Dendritic cell treated with granulocyte-macrophage colony-stimulating factor and Interleukin-4, amounts not matched to agents 40 ng/mL and 50 ng/mL, for 4 days (primary cell): ENCODE data around the gene TSNAXIP1.

Experiments used
- H3K27ac Mint-ChIP-seq: one replicate; pipeline ENCODE4 v1.8.0; 2022; ENCODE audit warnings: mild to moderate bottlenecking, mixed read lengths
- H3K27me3 Mint-ChIP-seq: one replicate; pipeline ENCODE4 v1.8.0; 2022; ENCODE audit warnings: mild to moderate bottlenecking, mixed read lengths
- H3K36me3 Mint-ChIP-seq: one replicate; pipeline ENCODE4 v1.8.0; 2022; ENCODE audit warnings: low read depth, mixed read lengths
- H3K4me1 Mint-ChIP-seq: one replicate; pipeline ENCODE4 v1.8.0; 2022; ENCODE audit warnings: low read depth, mixed read lengths
- H3K4me3 Mint-ChIP-seq: one replicate; pipeline ENCODE4 v1.8.0; 2022; ENCODE audit warnings: mild to moderate bottlenecking, moderate library complexity, mixed read lengths
- H3K9me3 Mint-ChIP-seq: one replicate; pipeline ENCODE4 v1.8.0; 2022; ENCODE audit warnings: mixed read lengths
- intact Hi-C: fragments of 100-400 bp; cut with micrococcal nuclease; formaldehyde crosslinking; loops from one replicate; pipeline ENCODE4 v1.15.0; 2022

The TSNAXIP1 gene

DNA sequence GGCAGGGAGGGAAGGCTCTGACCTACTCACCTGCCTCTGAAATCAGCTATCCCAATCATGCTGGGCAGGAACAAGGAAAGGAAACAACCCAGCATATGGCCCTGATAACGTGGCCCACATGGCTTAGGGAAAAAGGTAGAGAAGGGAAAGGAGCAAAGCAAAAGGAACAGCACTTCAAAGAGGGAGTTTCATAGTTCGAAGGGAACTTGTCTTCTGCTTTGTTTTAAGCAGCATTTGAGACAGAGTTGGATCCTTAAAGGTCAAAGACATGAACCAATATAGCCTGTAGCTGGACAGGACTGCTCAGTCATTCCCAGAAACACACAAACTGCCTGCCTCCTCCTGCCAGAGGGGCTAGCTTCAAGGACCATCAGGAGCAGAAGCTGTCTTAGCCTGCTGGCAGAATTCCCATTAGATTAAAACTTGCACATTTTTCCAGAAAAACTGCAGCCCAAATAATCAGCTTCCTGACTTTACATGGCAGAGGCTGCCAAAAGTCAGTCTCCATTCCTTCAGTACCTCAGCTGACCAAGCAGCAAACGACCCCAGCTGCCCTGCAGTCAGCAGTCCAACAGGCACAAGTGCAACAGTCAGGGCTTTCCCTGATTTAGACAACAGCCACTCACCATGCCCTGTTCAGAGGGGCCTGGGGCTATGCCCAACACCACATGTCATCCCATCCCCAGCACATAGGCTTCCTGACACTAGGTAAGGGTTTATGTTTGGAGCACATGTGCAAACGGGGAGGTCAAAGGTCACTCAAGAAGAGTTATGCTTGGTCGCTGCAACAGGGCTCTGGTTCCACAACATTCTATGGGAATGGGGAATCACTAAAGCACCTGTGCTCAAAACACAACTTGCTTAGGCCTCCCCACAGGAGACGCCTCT is 32.9 kb upstream of the TSNAXIP1 start:
- no peak overlapping the region for H3K27ac Mint-ChIP-seq
- H3K27me3 Mint-ChIP-seq = no peaks in the 10 kb centered on the region
- H3K4me3 Mint-ChIP-seq = no peak overlapping the region
- H3K4me1 Mint-ChIP-seq = peaks cover 14% of the 10 kb centered on the region
- intact Hi-C loops = no loop called here
- H3K36me3 Mint-ChIP-seq = peaks cover 31% of the 10 kb centered on the region
- no peaks in the 10 kb centered on the region for H3K9me3 Mint-ChIP-seq

DNA sequence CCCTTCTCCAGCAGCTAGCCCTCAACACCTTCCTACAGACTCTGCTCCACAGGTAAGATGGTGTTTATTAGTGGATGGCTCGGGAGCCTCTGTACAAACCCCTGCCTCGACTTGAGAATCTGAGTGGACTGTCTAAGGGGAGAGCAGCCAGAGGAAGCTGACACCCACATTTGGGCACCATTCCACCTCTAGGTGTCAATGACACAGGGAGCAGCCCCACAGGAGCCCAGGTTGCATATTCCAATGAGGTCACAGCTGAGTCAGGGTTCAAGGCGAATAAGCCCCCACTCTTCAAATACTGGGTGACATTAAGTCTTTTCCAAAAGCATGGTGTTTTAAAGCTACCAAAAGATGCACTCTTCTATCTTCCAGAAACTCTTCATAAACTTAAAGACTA is 32.2 kb upstream of the TSNAXIP1 start:
- Mint-ChIP-seq H3K27me3 (no peaks in the 10 kb centered on the region), H3K4me1 (peaks cover 14% of the 10 kb centered on the region), H3K9me3 (no peaks in the 10 kb centered on the region), H3K36me3 (peaks cover 31% of the 10 kb centered on the region), H3K4me3 (no peak overlapping the region), H3K27ac (no peak overlapping the region)
- intact Hi-C loops = no loop called here

DNA sequence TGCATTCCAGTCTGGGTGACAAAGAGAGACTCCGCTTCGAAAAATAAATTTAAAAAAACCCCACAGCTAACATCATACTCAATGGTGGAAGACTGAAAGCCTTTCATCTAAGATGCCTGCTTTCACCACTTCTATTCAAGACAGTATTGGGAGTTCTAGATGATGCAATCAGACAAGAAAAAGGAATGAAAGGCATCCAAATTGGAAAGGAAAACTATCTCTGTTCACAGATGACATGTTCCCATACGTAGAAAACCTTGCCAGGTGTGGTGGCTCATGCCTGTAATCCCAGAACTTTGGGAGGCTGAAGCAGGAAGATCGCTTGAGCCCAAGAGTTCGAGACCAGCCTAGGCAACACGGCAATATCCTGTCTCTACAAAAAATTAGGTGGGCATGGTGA is 31.4 kb upstream of the TSNAXIP1 start:
- peaks cover 34% of the 10 kb centered on the region for H3K36me3 Mint-ChIP-seq
- no peaks in the 10 kb centered on the region for H3K27me3 Mint-ChIP-seq
- no peak overlapping the region for H3K27ac Mint-ChIP-seq
- intact Hi-C loops = no loop called here
- H3K9me3 Mint-ChIP-seq = no peaks in the 10 kb centered on the region
- H3K4me1 Mint-ChIP-seq = peaks cover 21% of the 10 kb centered on the region
- no peak overlapping the region for H3K4me3 Mint-ChIP-seq

DNA sequence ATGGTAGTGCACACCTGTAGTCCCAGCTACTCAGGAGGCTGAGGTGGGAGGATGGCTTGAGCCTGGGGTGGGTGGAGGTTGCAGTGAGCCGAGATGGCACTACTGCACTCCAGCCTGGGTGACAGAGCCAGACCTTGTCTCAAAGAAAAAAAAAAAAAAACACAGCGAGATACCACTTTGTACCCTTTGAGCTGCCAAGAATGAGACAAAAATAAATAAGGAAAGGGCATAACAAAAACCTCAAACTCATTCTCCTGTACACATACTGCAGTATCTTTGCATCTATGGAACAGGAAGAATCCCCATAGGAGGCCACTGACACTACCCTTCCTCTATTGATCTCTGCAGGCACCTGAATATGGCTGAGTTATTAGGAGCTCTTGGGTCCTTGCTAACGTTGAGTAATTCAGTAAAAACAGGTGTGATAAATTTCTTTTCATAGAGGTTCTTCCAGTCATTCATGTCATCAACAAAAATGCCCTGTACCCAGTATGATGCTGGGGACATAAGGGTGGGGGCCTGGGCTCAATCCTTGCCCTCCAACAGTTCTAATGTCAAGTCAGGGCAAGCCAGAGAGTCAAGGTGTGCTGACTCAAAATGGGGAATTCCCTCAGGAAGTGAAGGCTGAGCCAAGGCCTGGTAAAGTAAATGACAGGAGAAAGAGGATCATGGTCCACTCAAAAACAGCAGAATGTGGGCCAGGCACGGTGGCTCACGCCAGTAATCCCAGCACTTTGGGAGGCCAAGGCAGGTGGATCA is 27.3 kb upstream of the TSNAXIP1 start:
- intact Hi-C loops = no loop called here
- no peak overlapping the region for H3K4me3 Mint-ChIP-seq
- no peak overlapping the region for H3K27ac Mint-ChIP-seq
- H3K9me3 Mint-ChIP-seq = no peaks in the 10 kb centered on the region
- H3K36me3 Mint-ChIP-seq = peaks cover 26% of the 10 kb centered on the region
- H3K4me1 Mint-ChIP-seq = peaks cover 21% of the 10 kb centered on the region
- H3K27me3 Mint-ChIP-seq = no peaks in the 10 kb centered on the region

DNA sequence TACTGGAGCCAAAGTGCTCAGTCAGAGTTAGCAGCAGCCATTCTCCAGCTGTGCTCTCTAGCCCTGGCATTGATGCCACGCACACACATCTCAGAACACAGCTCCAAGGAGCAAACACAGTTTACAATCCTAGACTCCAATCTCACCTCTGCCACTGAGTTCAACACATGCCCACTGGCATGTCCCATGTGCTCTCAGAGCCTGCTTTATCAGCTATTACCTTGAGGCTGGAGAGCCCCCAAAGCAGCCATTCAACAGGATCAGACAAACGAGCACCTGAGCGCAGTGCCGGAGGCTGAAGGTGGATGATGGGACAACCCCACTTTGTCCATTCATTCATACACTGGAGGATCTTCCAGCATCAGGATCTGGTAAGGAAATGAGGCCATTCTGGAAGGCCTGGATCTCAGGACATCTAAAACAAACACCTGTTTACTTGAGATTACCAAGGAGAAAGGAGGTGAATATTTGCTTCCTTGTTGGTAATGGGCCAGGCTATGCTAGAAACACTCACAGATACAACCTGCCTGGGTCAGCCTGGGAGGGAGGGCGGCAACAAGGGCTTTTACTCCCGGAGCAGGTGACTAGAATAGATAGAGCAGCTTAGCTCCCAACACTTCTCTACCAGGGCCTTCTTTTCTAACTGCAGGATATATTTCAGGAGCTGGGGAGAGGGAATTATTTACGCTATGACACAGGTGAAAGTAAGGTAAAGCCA is 25.7 kb upstream of the TSNAXIP1 start:
- Mint-ChIP-seq H3K27me3 (no peaks in the 10 kb centered on the region), H3K4me3 (no peak overlapping the region), H3K36me3 (peaks cover 26% of the 10 kb centered on the region), H3K4me1 (peaks cover 21% of the 10 kb centered on the region), H3K27ac (no peak overlapping the region), H3K9me3 (no peaks in the 10 kb centered on the region)
- intact Hi-C loops = no loop called here

DNA sequence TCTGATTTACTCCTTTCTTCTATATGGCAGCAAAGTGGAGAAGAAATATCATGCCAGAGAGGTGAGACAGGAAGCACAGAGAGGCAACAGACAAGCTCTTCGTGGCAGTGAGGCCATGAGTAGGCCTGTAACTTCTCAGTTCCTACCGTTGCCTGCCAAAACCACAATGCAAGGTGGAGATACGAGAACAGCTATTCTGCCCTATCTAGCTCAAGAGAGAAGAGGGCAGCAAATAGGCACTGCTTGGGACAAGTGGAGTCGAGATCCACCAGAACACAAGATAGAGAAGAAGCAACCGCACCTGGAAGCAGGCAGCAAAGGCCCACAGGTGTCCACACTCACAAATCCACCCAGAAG is 25.1 kb upstream of the TSNAXIP1 start:
- no peak overlapping the region for H3K27ac Mint-ChIP-seq
- H3K9me3 Mint-ChIP-seq = no peaks in the 10 kb centered on the region
- H3K4me1 Mint-ChIP-seq = peaks cover 21% of the 10 kb centered on the region
- no peaks in the 10 kb centered on the region for H3K27me3 Mint-ChIP-seq
- H3K4me3 Mint-ChIP-seq = no peak overlapping the region
- intact Hi-C loops = no loop called here
- H3K36me3 Mint-ChIP-seq = peaks cover 26% of the 10 kb centered on the region

DNA sequence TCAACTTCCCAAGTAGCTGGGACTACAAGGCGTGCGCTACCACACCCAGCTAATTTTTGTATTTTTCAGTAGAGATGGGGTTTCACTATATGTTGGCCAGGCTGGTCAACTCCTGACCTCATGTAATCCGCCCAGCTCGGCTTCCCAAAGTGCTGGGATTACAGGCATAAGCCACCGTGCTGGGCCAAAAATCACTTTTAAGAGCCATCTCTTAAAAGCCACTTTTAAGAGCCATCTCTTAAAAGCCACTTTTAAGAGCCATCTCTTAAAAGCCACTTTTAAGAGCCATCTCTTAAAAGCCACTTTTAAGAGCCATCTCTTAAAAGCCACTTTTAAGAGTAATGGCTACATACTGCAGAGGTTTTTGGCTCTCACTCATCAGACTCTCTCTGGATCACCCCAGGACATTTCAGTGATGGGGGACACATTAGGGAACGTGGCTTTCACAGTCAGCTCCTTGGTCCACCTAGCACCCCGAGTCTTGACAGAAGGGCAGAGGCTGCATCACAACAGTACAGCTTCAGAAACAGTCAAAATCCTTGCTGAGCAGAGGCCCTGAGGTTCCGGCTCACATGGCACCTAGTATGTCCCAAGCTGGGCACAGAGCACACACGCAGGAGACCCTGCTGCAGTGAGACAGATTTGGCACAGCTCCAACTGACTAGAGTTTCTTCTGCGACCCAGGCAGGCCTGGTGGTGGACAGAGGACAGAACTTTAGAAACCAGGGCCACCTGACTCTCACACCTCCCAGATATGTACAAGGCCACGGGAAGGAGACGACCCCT is 23.9 kb upstream of the TSNAXIP1 start:
- Mint-ChIP-seq H3K27me3 (no peaks in the 10 kb centered on the region), H3K36me3 (peaks cover 26% of the 10 kb centered on the region), H3K9me3 (no peaks in the 10 kb centered on the region), H3K4me1 (peaks cover 21% of the 10 kb centered on the region), H3K4me3 (no peak overlapping the region), H3K27ac (no peak overlapping the region)
- intact Hi-C loops = no loop called here

DNA sequence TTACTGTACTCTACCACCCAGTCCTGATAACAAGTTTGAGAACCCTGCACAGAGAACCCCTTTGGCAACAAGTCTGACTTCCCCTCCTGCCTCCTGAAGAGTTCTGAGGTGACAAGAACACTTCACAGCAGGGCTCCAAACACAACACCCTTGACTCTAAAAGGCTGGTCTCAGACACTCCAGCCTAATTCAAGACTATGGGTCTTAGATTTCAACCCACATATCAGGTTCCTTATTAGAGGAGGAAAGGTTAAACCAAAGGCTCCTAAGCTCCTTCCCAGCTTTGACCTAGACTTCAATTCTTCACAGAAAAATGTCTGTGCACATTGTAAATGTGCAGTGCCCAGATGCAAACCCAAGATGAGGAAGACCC is 23.4 kb upstream of the TSNAXIP1 start:
- Mint-ChIP-seq H3K36me3 (peaks cover 26% of the 10 kb centered on the region), H3K9me3 (no peaks in the 10 kb centered on the region), H3K4me3 (no peak overlapping the region), H3K27me3 (no peaks in the 10 kb centered on the region), H3K27ac (no peak overlapping the region), H3K4me1 (peaks cover 21% of the 10 kb centered on the region)
- intact Hi-C loops = no loop called here

DNA sequence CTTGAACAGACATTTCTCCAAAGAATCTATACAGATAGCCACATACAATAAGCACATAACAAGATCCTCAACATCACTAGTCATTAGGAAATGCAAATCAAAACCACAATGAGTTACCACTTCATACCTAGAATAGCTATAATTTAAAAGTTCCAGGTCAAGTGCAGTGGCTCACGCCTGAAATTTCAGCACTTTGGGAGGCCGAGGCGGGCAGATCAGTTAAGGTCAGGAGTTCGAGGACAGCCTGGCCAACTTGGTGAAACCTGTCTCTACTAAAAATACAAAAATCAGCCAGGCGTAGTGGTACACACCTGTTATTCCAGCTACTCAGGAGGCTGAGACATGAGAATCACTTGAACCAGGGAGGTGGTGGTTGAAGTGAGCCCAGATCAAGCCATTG is 20.2 kb upstream of the TSNAXIP1 start:
- H3K4me3 Mint-ChIP-seq = no peak overlapping the region
- peaks cover 8% of the 10 kb centered on the region for H3K36me3 Mint-ChIP-seq
- H3K27me3 Mint-ChIP-seq = no peaks in the 10 kb centered on the region
- peaks cover 19% of the 10 kb centered on the region for H3K4me1 Mint-ChIP-seq
- H3K9me3 Mint-ChIP-seq = no peaks in the 10 kb centered on the region
- intact Hi-C loops = no loop called here
- no peak overlapping the region for H3K27ac Mint-ChIP-seq

DNA sequence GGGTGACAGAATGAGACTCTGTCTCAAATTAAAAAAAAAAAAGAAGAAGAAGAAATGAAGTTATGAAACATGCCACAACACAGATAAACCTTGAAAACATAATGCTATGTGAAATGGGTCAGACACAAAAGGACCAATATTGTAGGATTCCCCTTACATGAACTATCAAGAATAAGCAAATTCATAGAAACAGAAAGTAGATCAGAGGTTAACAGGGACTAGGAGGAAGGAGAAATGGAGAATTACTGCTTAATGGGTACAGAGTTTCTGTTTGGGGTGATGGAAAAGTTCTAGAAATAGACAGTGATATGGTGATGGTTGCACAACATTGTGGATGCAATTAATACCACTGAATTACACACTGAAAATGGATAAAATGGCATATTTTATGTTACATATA is 16.6 kb upstream of the TSNAXIP1 start:
- Mint-ChIP-seq H3K27me3 (no peaks in the 10 kb centered on the region), H3K9me3 (no peaks in the 10 kb centered on the region), H3K4me1 (peaks cover 15% of the 10 kb centered on the region), H3K4me3 (no peak overlapping the region), H3K27ac (no peak overlapping the region), H3K36me3 (no peaks in the 10 kb centered on the region)
- intact Hi-C loops = no loop called here

DNA sequence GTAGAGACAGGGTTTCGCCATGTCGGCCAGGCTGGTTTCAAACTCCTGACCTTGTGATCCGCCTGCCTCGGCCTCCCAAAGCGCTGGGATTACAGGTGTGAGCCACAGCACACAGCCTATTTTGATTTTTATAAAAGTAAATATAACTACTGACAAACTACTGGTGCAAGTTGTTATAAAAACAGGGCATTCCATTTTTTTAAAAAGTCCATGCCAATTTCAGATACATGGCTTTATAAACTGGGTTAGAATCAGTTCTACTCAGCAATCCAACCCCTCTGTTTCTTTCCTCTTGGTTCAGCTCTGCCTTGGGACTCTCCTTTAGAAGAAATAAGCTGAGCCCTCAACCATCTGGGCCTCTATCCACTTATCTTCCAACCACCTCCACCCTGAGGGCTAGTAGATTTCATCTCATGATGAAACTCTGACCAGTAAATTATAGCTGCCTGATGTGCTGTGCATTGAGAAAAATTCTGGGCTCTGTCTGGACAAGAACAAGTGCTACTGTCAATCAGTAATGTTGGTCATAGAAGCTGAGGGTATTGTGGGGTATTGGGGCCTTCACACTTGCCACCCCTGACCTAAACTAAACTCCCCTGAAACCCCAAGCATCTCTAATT is 10.5 kb upstream of the TSNAXIP1 start:
- H3K9me3 Mint-ChIP-seq = no peaks in the 10 kb centered on the region
- H3K27me3 Mint-ChIP-seq = no peaks in the 10 kb centered on the region
- H3K36me3 Mint-ChIP-seq = peaks cover 42% of the 10 kb centered on the region
- H3K4me3 Mint-ChIP-seq = no peak overlapping the region
- peaks cover 16% of the 10 kb centered on the region for H3K4me1 Mint-ChIP-seq
- no peak overlapping the region for H3K27ac Mint-ChIP-seq
- intact Hi-C loops = no loop called here

DNA sequence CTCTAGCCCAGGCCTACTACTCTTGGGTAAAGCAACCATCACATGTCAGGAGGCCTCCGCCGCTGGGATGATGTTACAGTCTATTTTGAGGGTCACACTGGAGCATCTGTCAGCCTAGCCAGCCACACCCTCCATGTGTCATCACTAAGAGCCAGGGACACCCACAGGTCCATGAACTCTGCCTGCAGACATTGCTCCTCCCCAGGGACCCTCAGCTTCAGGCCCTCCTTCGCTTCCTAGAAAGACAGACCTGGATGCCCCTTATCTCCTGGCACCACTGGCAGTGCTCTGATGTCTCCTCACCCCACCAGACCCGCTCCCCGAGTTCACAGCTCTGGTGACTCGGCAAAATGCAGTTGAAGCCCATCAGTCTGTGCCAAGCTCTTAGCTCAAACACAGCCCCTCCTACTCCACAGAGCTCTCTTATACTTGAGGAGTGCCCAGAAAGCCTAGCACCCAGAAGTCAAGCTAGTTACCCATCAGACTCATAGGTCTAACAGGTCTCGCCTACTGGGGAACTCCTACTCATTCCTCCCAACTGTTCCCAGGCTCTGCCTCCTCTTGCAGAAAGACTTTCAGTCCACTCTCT is 6.3 kb upstream of the TSNAXIP1 start:
- Mint-ChIP-seq H3K27ac (no peak overlapping the region), H3K4me3 (no peak overlapping the region), H3K9me3 (no peaks in the 10 kb centered on the region), H3K4me1 (peaks cover 33% of the 10 kb centered on the region), H3K27me3 (no peaks in the 10 kb centered on the region), H3K36me3 (peaks cover 77% of the 10 kb centered on the region)
- intact Hi-C loops = no loop called here

DNA sequence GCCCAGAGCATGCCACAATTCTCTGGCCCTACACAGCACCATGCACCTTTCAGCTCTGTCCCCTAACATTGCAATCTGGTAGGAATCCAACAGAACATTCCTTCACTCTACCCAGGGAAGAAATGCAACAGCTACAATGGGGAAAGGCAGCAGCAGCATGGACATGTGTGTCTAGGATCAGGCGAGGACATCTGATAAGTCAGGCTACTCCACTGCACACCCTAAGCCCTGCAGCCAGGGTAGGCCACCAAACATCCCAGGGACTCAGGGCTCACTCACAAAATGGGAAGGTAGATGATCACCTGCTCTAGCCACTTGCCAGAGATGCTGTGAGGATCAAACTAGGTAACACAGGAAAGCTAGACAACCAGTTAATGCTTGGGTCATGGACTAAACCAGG is 5.4 kb upstream of the TSNAXIP1 start:
- intact Hi-C loops = no loop called here
- H3K27me3 Mint-ChIP-seq = no peaks in the 10 kb centered on the region
- no peaks in the 10 kb centered on the region for H3K9me3 Mint-ChIP-seq
- peaks cover 38% of the 10 kb centered on the region for H3K4me1 Mint-ChIP-seq
- no peak overlapping the region for H3K27ac Mint-ChIP-seq
- peaks cover 77% of the 10 kb centered on the region for H3K36me3 Mint-ChIP-seq
- H3K4me3 Mint-ChIP-seq = no peak overlapping the region
